H1 (cell line): Measurements from ENCODE around the gene ASMTL. TPM values are rescaled to one million over a fixed set of nuclear protein-coding genes. Genes with fewer than 3 reads are reported as not detected.
A peak's percentile ranks its signal among the peaks of the same experiment; 100 is the strongest.

Experiments
- CTCF ChIA-PET: fragments of 300-600 bp; sonication (Branson Sonifier 250); formaldehyde crosslinking; loops from one replicate; lab custom pipeline; 2021; ENCODE audit not compliant: partially characterized antibody; lab: Charles Lee
- POLR2A ChIA-PET: fragments of 300-600 bp; sonication (Branson Sonifier 250); formaldehyde crosslinking; loops from one replicate; lab custom pipeline; 2021; ENCODE audit warnings: inconsistent platforms; ENCODE audit not compliant: partially characterized antibody; lab: Charles Lee
- DNase-seq, 2 experiments: peaks; one replicate each; pipeline versions ENCODE4 v3.0.0 to v3.0.0-alpha.2; 2010 to 2022; ENCODE audit warnings: low spot score in 2 of 2, low read depth in 1 of 2, mixed read lengths in 1 of 2
- FAIRE-seq: peaks from 2 replicates; lab custom pipeline; 2011; peaks lifted over from hg19 to GRCh38; lab: Jason Lieb, UNC
- H2AFZ ChIP-seq: 2 replicates; pipeline ENCODE4 v1.8.1; 2012; ENCODE audit warnings: low read length, inconsistent platforms
- H2AK5ac ChIP-seq: 2 replicates; pipeline ENCODE4 v1.6.1; 2013; ENCODE audit warnings: low read depth, low read length
- H2BK120ac ChIP-seq: replicated peaks from 2 replicates; pipeline ENCODE3; 2013; ENCODE audit warnings: low read depth, low read length, inconsistent platforms
- H2BK12ac ChIP-seq: 2 replicates; pipeline ENCODE4 v1.6.1; 2013; ENCODE audit warnings: low read depth, low read length
- H2BK15ac ChIP-seq: 2 replicates; pipeline ENCODE4 v1.6.1; 2013; ENCODE audit warnings: low read length
- H2BK20ac ChIP-seq: 2 replicates; pipeline ENCODE4 v1.6.1; 2013; ENCODE audit warnings: low read length
- H2BK5ac ChIP-seq: 2 replicates; pipeline ENCODE4 v1.6.1; 2013; ENCODE audit warnings: low read depth, low read length
- H3K14ac ChIP-seq: 2 replicates; pipeline ENCODE4 v1.6.1; 2013; ENCODE audit warnings: inconsistent platforms; ENCODE audit not compliant: insufficient read length
- H3K18ac ChIP-seq: 2 replicates; pipeline ENCODE4 v1.6.1; 2013; ENCODE audit warnings: low read length; ENCODE audit errors: extremely low read depth
- H3K23ac ChIP-seq: 2 replicates; pipeline ENCODE4 v1.6.1; 2013; ENCODE audit warnings: inconsistent platforms; ENCODE audit not compliant: insufficient read length
- H3K23me2 ChIP-seq: 2 replicates; pipeline ENCODE4 v1.6.1; 2013; ENCODE audit warnings: low read depth, low read length
- H3K27ac ChIP-seq: 2 replicates; pipeline ENCODE4 v1.6.1; 2011; ENCODE audit warnings: low read depth, low read length, inconsistent platforms
- H3K27me3 ChIP-seq, 4 experiments: replicated peaks in 1 of 4; 1 replicate in 1 of 4; 2 replicates in 3 of 4; pipeline versions ENCODE4 v1.6.1 to v1.8.1; 2011 to 2013; ENCODE audit warnings: low read length in 3 of 4, mild to moderate bottlenecking in 3 of 4, inconsistent platforms in 2 of 4, mixed read lengths in 2 of 4, moderate library complexity in 1 of 4; ENCODE audit not compliant: control insufficient read depth in 3 of 4, insufficient read depth in 3 of 4; ENCODE audit errors: extremely low read depth in 1 of 4
- H3K36me3 ChIP-seq, 4 experiments: 2 replicates each; pipeline versions ENCODE4 v1.6.1 to v1.8.1; 2011 to 2013; ENCODE audit warnings: mild to moderate bottlenecking in 4 of 4, low read length in 3 of 4, moderate library complexity in 2 of 4, control low read depth in 1 of 4, inconsistent platforms in 1 of 4; ENCODE audit not compliant: insufficient read depth in 4 of 4, control insufficient read depth in 2 of 4
- H3K4ac ChIP-seq: replicated peaks from 2 replicates; pipeline ENCODE3; 2013; ENCODE audit warnings: low read length, low read depth, mixed read lengths, inconsistent platforms; ENCODE audit not compliant: insufficient read length
- H3K4me1 ChIP-seq, 4 experiments: replicated peaks in 1 of 4; 1 replicate in 1 of 4; 2 replicates in 3 of 4; pipeline versions ENCODE4 v1.6.1 to v1.8.1; 2011 to 2013; ENCODE audit warnings: low read length in 3 of 4, inconsistent platforms in 2 of 4, mixed read lengths in 1 of 4; ENCODE audit not compliant: insufficient read depth in 4 of 4, control insufficient read depth in 3 of 4
- H3K4me2 ChIP-seq, 2 experiments: 2 replicates each; pipeline versions ENCODE4 v1.6.1 to v1.8.1; 2011 to 2013; ENCODE audit warnings: low read depth in 2 of 2, low read length in 2 of 2, control low read depth in 1 of 2, inconsistent platforms in 1 of 2, mild to moderate bottlenecking in 1 of 2; ENCODE audit not compliant: insufficient read depth in 1 of 2
- H3K4me3 ChIP-seq, 4 experiments: fragments of 200-600, 300-600 bp in 1 of 4; sonication (generic), shearing (Covaris generic), sonication (Bioruptor Twin) in 1 of 4; 2 replicates each; pipeline versions ENCODE4 v1.5.1 to v1.8.1; 2011 to 2016; ENCODE audit warnings: low read length in 4 of 4, low read depth in 3 of 4, control low read depth in 2 of 4, inconsistent platforms in 2 of 4, mild to moderate bottlenecking in 2 of 4, mixed read lengths in 1 of 4, moderate library complexity in 1 of 4; ENCODE audit not compliant: insufficient read depth in 2 of 4; ENCODE audit errors: extremely low read depth in 1 of 4
- H3K56ac ChIP-seq: replicated peaks from 2 replicates; pipeline ENCODE3; 2013; ENCODE audit warnings: low read depth, mild to moderate bottlenecking, mixed read lengths, low read length, inconsistent platforms; ENCODE audit not compliant: insufficient read length
- H3K79me1 ChIP-seq: 2 replicates; pipeline ENCODE4 v1.6.1; 2013; ENCODE audit warnings: low read depth, low read length, control low read depth
- H3K79me2 ChIP-seq, 2 experiments: 2 replicates each; pipeline versions ENCODE4 v1.6.1 to v1.8.1; 2012 to 2013; ENCODE audit warnings: low read length in 2 of 2, mild to moderate bottlenecking in 2 of 2, inconsistent platforms in 1 of 2; ENCODE audit not compliant: insufficient read depth in 2 of 2, control insufficient read depth in 1 of 2
- H3K9ac ChIP-seq, 4 experiments: replicated peaks in 1 of 4; 1 replicate in 1 of 4; 2 replicates in 3 of 4; pipeline versions ENCODE4 v1.6.1 to v1.8.1; 2011 to 2013; ENCODE audit warnings: low read depth in 3 of 4, low read length in 3 of 4, control low read depth in 2 of 4, mild to moderate bottlenecking in 2 of 4, moderate library complexity in 2 of 4, inconsistent platforms in 1 of 4; ENCODE audit errors: extremely low read depth in 1 of 4
- H3K9me3 ChIP-seq, 2 experiments: 2 replicates each; pipeline versions ENCODE4 v1.6.1 to v1.8.1; 2012 to 2013; ENCODE audit warnings: mild to moderate bottlenecking in 2 of 2, moderate library complexity in 2 of 2, control low read depth in 1 of 2, inconsistent platforms in 1 of 2, low read depth in 1 of 2, low read length in 1 of 2, mixed read lengths in 1 of 2; ENCODE audit not compliant: insufficient read depth in 2 of 2
- H4K20me1 ChIP-seq, 2 experiments: replicated peaks in 1 of 2; 2 replicates each; pipeline versions ENCODE3 to v1.8.1; 2011 to 2013; ENCODE audit warnings: inconsistent platforms in 2 of 2, low read length in 2 of 2, mild to moderate bottlenecking in 1 of 2; ENCODE audit not compliant: insufficient read depth in 2 of 2, control insufficient read depth in 1 of 2
- H4K5ac ChIP-seq: 2 replicates; pipeline ENCODE4 v1.6.1; 2013; ENCODE audit warnings: low read length, low read depth, mixed read lengths, inconsistent platforms; ENCODE audit not compliant: insufficient read length
- H4K8ac ChIP-seq: 2 replicates; pipeline ENCODE4 v1.8.0; 2013; ENCODE audit warnings: mild to moderate bottlenecking, moderate library complexity, low read length, inconsistent platforms; ENCODE audit not compliant: insufficient read depth; ENCODE audit errors: extremely low read depth
- H4K91ac ChIP-seq: replicated peaks from 2 replicates; pipeline ENCODE3; 2013; ENCODE audit warnings: low read length, mixed read lengths, inconsistent platforms; ENCODE audit not compliant: insufficient read length
- GTF2F1 ChIP-seq: IDR thresholded peaks from 2 replicates; pipeline ENCODE4 v1.6.1; 2012; ENCODE audit warnings: low read depth, low read length, improper control_type of control experiment, borderline replicate concordance
- MAX ChIP-seq: IDR thresholded peaks from 2 replicates; pipeline ENCODE4 v1.6.1; 2012; ENCODE audit warnings: inconsistent platforms
- POLR2AphosphoS5 ChIP-seq: IDR thresholded peaks from 2 replicates; pipeline ENCODE4 v1.6.1; 2011; ENCODE audit warnings: low read depth, low read length
- WGBS, 2 experiments: shearing (Covaris generic) in 1 of 2; methylation state at CpG; one replicate each; pipeline versions ENCODE4 v1.1.6 to v1.1.7; 2013 to 2015; ENCODE audit warnings: low lambda C conversion rate in 2 of 2, mixed read lengths in 2 of 2, inconsistent platforms in 1 of 2, low coverage in 1 of 2, missing lambda C conversion rate in 1 of 2; ENCODE audit not compliant: insufficient replicate concordance in 2 of 2, insufficient coverage in 1 of 2, insufficient read length in 1 of 2; ENCODE audit errors: extremely low coverage in 1 of 2, missing lambda C conversion rate in 1 of 2; 5-methylcytosine and 5-hydroxymethylcytosine counted together
- polyA plus RNA-seq, 7 experiments: library from polyadenylated mRNA; depleted of rRNA in 3 of 7; stranded (reverse) in 5 of 7; unstranded in 2 of 7; fragments of >200 nt in 5 of 7; fragments of 200-250 nt in 2 of 7; gene quantifications; 1 replicate in 5 of 7; 2 replicates in 1 of 7; 4 replicates in 1 of 7; pipeline versions ENCODE4 v1.2.1 to v1.2.3, GENCODE V29; 2011 to 2013; ENCODE audit warnings: missing spikeins in 2 of 7, mixed read lengths in 2 of 7
- total RNA-seq: library from RNA; stranded (reverse); fragmentation: NEBNext Ultra II Directional; extraction: Animal tissue kit (Norgen Biotek cat#: 25700); gene quantifications from 2 replicates; pipeline ENCODE4 v1.2.1, GENCODE V29; 2021

ASMTL gene
- total and polyA plus RNA-seq, 2 of the 8 experiments (the other 6 are each of a cell fraction or from before 2014, with no cell fraction given) = 75.6 to 81.4 TPM

- Histone ChIP-seq H2BK12ac (no peak overlapping the region), H4K91ac (no peak overlapping the region), H3K36me3 (peaks cover 58 to 78% (median 65%) of the 10 kb centered on the region in 4 experiments), H3K4me1 (peaks cover 0 to 6% (median 2%) of the 10 kb centered on the region in 4 experiments; a peak in 6 of 7 replicates), H3K14ac (no peak overlapping the region), H2AK5ac (no peak overlapping the region), H3K56ac (no peak overlapping the region), H2BK15ac (no peak overlapping the region), H3K4me3 (no peak overlapping the region), H3K27me3 (no peaks in the 10 kb centered on the region), H4K20me1 (peaks cover 34 to 49% of the 10 kb centered on the region in 2 experiments), H3K9ac (no peak overlapping the region), H4K8ac (peak overlapping the region; percentile 78; the same call in 1 of the 2 replicates), H3K4ac (no peak overlapping the region), H3K18ac (no peak overlapping the region), H2BK120ac (no peak overlapping the region), H3K27ac (no peak overlapping the region), H3K4me2 (no peak overlapping the region), H2BK5ac (no peak overlapping the region), H4K5ac (no peak overlapping the region), H3K79me2 (peaks cover 23 to 46% of the 10 kb centered on the region in 2 experiments), H3K23me2 (peaks cover 4% of the 10 kb centered on the region; the same call in 1 of the 2 replicates), H3K23ac (no peak overlapping the region), H3K9me3 (no peaks in the 10 kb centered on the region), H2AFZ (no peak overlapping the region), H2BK20ac (no peak overlapping the region), H3K79me1 (peaks cover 4% of the 10 kb centered on the region; the same call in 1 of the 2 replicates)
- 93% methylated on average over 29 of the region's 43 CpGs; no CpG with 5 or more reads in 1 of the 2 experiments for WGBS, 2 experiments
- FAIRE-seq = no peak
- TF ChIP-seq GTF2F1 = no peak
- no peak for TF ChIP-seq MAX
- peak; percentile 89; the same call in 1 of the 2 replicates for TF ChIP-seq POLR2AphosphoS5
- peak in 1 of 2 experiments; percentile 43 for DNase-seq
- POLR2A ChIA-PET = no interaction called here
- CTCF ChIA-PET = no interaction called here
These were observed 65.5 kb downstream of the ASMTL start for GRCh38 chrX:1387141-1387776.
